Central memory CD4-positive, alpha-beta T cell (primary cell): ENCODE results near the gene OR4K2.
"Not testable (repeated sequence)": the region's sequence is repeated elsewhere in the genome, so short reads cannot be mapped to it uniquely, and the experiment has no call there.

Experiments used
- DNase-seq: peaks from one replicate; pipeline ENCODE4 v3.0.0; 2022
- total RNA-seq, 3 experiments: gene quantifications; one replicate each; lab custom pipeline; 2026; lab: John Stamatoyannopoulos, UW

OR4K2 gene, protein sequence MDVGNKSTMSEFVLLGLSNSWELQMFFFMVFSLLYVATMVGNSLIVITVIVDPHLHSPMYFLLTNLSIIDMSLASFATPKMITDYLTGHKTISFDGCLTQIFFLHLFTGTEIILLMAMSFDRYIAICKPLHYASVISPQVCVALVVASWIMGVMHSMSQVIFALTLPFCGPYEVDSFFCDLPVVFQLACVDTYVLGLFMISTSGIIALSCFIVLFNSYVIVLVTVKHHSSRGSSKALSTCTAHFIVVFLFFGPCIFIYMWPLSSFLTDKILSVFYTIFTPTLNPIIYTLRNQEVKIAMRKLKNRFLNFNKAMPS
- total RNA-seq, result 0 reads per million in 3 experiments

- no peak for DNase-seq
Observed at GRCh38 chr14:19874842-19875241, at the start of gene OR4K2. OR4K2 (plus strand) TSS chr14:19875142; CDS start chr14:19876268, 1,126 bp downstream.

- DNase-seq, result not testable (repeated sequence)
Observed at GRCh38 chr14:19827626-19828244, 47.2 kb upstream of the OR4K2 start.

- no peak for DNase-seq
Observed at GRCh38 chr14:19828314-19828713, 46.6 kb upstream of the OR4K2 start.

- not testable (repeated sequence) for DNase-seq
Observed at GRCh38 chr14:19834203-19834848, 40.6 kb upstream of the OR4K2 start.

DNA sequence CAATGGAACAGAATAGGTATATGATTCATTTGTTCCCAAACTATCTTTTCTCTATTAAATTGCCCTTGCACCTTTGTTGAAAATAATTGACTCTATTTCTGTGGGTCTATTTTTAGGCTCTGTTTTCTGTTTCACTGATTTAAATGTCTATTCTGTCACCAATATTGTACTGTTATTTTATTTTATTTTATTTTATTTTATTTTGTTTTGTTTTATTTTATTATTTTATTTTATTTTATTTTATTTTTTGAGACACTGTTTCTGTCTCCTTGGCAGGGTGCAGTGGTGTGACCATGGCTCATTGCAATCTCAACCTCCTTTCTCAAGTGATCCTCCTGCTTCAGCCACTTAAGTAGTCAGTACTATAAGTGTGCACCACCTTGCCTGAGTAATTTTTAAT, 36.5 kb upstream of the OR4K2 start:
- no peak for DNase-seq

GRCh38 chr14:19851365-19851764, 23.6 kb upstream of the OR4K2 start:
- DNase-seq, result no peak

GRCh38 chr14:19866061-19866669, 8.8 kb upstream of the OR4K2 start:
- not testable (repeated sequence) for DNase-seq

DNA sequence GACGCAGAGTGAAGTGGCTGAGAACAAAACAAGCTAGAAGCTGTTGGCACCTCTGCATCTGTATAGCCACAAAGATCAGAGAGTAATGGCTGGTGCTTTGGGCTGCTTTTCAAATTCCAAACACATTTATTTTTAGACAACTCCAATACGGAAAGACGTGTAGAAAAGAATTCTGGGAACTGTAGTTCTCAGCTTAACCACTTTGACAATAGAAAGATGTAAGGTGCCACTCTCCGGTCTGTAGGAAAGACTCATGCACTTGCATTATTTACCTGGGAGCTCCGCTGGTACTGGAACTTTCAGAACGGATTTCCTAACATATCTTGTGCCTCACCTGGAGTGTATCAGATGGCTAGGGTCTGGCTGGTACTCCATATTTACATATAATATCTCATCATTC, 1.8 kb upstream of the OR4K2 start:
- DNase-seq, result no peak

DNA sequence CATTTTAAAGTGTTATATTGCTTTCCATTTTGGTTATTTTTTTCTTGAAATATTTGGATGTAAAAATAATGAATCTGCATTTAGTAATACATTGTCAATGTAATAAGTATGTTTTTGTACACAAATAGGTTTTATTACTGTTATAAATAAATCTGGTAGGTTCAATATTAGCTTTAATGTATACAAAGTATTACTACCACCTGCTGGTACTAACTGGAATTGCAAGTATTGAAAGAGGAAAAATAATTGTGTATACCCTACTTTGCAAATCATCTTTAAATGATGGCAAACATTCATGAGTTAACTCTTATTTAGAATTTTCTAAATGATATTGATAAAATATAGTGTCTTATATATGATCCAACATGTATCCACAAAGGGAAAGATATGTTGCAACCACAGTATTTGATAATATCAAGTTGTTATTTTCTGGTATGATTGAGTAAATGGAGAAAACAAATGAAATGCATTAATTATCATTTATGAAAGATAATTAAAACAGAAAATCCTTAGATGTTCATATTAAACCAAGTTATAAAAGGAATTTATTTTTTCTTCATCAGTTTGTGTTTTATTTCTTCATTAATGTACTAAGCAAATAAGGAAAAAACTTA, 3.2 kb downstream of the OR4K2 start:
- DNase-seq, result peak; percentile 4

GRCh38 chr14:19895282-19895681, 20.3 kb downstream of the OR4K2 start:
- no peak for DNase-seq

GRCh38 chr14:19900999-19901398, 26.1 kb downstream of the OR4K2 start:
- DNase-seq, result no peak

- no peak for DNase-seq
Observed at GRCh38 chr14:19902409-19902808, 27.5 kb downstream of the OR4K2 start.

DNA sequence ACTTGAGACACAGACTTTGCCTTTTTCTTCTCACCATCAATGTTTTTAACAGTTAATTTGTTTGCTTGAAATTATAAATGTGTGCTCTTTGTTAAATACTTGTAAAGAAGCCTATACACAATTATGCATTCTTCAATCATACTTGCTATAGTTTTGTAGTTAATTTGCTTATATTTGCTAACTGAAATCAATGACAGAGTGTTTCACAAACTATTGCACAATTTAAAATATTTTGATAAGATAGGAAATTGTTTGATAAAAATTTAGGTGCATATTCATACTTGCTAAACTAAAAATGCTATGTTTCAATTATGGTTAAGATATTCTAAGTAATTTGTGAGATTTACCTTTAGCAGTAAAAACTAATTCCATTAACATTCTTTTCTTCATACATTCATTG, 31.7 kb downstream of the OR4K2 start:
- no peak for DNase-seq

- DNase-seq, result no peak
Observed at GRCh38 chr14:19911114-19911513, 36.2 kb downstream of the OR4K2 start.

DNA sequence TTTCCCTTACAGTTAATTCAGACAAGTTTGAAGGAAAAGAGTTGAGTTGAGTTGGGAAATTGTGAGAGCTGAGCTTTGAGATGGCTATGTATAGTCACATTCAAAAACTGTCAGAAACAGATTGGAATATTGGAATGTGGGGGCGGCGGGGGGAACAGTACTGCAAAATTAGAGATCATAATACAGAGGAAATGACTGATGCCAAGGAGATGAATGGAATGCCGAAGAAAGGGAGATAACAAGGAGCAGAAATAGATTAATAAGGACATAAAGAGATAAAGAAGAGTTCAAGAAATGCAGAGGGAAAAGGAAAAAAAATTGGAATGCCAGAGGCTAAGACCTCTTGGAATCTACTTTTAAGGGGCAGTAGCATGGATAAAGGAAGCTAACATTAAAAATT, 42.3 kb downstream of the OR4K2 start:
- DNase-seq, result no peak

DNA sequence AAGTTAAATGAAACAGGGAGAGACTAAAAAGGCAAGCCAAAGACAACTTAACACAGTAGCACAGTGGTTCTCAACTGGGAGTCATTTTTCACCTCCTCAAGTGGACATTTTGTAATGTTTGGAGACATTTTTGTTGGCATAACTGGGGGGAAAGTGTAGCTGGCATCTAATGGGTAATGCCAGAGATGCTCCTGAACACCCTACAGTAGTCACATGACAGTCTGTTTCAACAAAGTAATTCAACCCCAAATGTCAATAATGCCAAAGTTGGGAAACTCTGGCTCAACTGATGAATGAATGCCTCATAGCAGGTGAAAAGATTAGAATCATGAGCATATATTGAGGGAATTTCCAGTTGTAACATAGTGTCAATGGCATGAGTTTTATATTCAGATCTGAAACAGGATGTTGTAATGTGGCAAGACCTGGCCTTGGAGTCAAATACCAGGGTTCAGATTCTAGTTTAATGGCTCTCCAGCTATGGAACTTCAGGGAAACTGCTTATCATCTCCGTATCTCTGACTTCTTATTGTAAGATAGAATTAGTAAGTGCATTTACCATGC, 43.1 kb downstream of the OR4K2 start:
- no peak for DNase-seq

DNA sequence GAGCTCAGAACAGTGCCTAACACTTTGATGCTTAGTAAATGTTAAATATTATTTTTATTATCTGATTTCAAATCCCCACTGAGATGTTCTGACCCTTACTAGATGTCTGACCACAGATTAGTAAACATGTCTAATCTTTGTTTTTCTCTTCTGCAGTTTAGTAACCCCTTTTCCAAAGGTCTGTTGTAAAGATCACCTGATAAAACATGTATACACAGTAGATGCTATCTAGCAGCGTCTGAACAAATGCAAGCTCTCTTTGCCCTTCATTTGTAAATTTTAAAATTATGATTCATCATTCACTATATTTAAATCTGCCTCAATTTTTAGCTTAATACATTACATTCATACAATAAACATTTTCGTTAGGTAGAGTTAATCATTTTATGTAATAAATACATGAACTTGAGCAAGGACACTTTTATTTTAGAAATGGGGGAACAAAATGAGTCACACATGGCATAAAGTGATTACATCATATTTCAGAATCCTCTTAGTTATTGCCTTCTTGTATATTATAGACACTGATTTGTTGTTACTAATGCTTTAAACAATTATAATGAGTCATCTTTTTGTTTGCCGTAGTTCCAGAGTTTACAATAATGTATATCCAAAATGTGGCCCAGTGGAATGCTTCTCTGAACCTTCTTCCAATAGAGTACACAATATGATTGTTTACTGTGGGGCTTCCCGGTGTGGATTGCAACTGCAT, 43.8 kb downstream of the OR4K2 start:
- DNase-seq, result no peak

- DNase-seq, result no peak
Observed at GRCh38 chr14:19920021-19920657, 45.2 kb downstream of the OR4K2 start, which contains the start of gene OR4K5. OR4K5 (plus strand) TSS chr14:19920607; CDS start chr14:19920607, 0 bp downstream.

DNA sequence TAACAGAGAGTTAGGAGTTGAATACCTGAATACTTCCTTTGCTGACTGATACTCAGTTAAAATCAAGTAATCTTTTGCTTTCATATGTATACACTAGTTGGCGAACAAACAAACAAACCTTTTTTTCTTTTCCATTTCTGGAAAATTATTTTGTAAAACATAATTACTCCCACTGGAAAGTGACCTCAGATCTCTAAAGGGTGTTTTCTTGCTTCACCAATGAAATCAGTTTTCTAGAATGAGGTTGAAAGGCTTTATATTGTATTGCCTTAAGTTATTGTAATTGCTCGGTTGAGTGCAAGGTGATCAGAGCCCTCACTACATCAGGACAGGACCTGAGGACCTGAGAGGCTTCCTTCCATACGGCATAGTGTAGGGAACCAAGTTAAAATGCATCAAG, 55.7 kb downstream of the OR4K2 start, which contains the start of gene OR4K1:
Gene OR4K1, plus strand, starts transcription at position 301 of the 400 bp plus-strand sequence. CDS start 4,750 bp downstream, outside the sequence.
- no peak for DNase-seq
